Stomach (tissue), 4 donors: ENCODE measurements around the gene VSTM2B.

Experiments used
- POLR2A ChIP-seq, 4 donors: fragments of 450-650 bp; IDR thresholded peaks; one replicate each; pipeline ENCODE4 v1.6.1; 2016; ENCODE audit warnings: antibody characterized with exemption in 4 of 4, control low read depth in 2 of 4, mild to moderate bottlenecking in 1 of 4, moderate library complexity in 1 of 4
- POLR2AphosphoS5 ChIP-seq, 3 donors: sonication (generic); formaldehyde crosslinking; IDR thresholded peaks; one replicate each; pipeline ENCODE4 v1.6.1; 2016; ENCODE audit warnings: antibody characterized with exemption in 3 of 3

- TF ChIP-seq POLR2A (IDR thresholded peaks at IDR 0.05), result no peak
- no peak for TF ChIP-seq POLR2AphosphoS5 (IDR thresholded peaks at IDR 0.05)
Measured at GRCh38 chr19:29528350-29528945, 2.7 kb downstream of the VSTM2B start.
